Vagina (tissue), 2 donors: ENCODE data around the gene EFEMP1.

ENCODE experiments used
- CTCF ChIP-seq, 3 experiments: fragments of 450-650 bp in 2 of 3; fragments of 200-600 bp in 1 of 3; sonication (generic) in 1 of 3; IDR thresholded peaks; one replicate each; pipeline ENCODE4 v1.5.1; 2017 to 2019; ENCODE audit warnings: antibody characterized with exemption in 3 of 3, mild to moderate bottlenecking in 2 of 3, moderate library complexity in 2 of 3
- POLR2A ChIP-seq, 2 donors: fragments of 450-650 bp; IDR thresholded peaks; one replicate each; pipeline ENCODE4 v1.6.1; 2017; ENCODE audit warnings: antibody characterized with exemption in 2 of 2, mild to moderate bottlenecking in 2 of 2, moderate library complexity in 2 of 2
- POLR2AphosphoS5 ChIP-seq, 2 donors: sonication (generic); formaldehyde crosslinking; IDR thresholded peaks; one replicate each; pipeline ENCODE4 v1.9.0; 2017; ENCODE audit warnings: antibody characterized with exemption in 2 of 2, mild to moderate bottlenecking in 2 of 2, low read depth in 1 of 2; ENCODE audit not compliant: insufficient read depth in 1 of 2

DNA sequence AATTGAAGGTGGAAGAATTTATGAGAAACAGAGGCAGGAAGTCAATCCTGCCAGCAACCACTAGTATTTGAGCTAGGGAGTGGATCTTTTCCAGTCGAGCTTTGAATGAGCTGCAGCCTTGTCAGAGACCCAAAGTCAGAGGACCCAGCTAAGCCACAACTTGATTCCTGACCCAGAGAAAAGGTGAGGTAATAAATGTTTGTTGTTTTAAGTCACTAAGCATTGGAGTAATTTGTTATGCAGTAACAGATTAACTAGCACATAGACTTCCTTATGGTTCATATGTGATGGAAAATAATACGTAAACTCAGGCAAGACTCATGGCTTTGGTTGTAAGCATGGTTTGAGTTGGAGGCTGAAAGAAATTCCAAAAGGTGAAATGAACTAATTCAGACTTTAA, 21.6 kb downstream of the EFEMP1 start:
- TF ChIP-seq CTCF (IDR thresholded peaks at IDR 0.05), result no peak
- TF ChIP-seq POLR2A (IDR thresholded peaks at IDR 0.05), result no peak
- no peak for TF ChIP-seq POLR2AphosphoS5 (IDR thresholded peaks at IDR 0.05; ENCODE audit: insufficient read depth in 1 of 2, low read depth in 1 of 2)
